Measurements from ENCODE around the gene WDR87.

- no peak for TF ChIP-seq CTCF (IDR thresholded peaks at IDR 0.05)
- TF ChIP-seq POLR2AphosphoS5 (IDR thresholded peaks at IDR 0.05), result no peak
Measured at GRCh38 chr19:37909661-37910199, 3.3 kb upstream of the WDR87 start.

Data from upper lobe of left lung (tissue), 4 donors.